ENCODE results near the gene MBD2. TPM values are rescaled to one million over a fixed set of nuclear protein-coding genes. Genes with fewer than 3 reads are reported as not detected.

MBD2 gene
- total RNA-seq, 1 experiment from 2014 or later, result 18.8 TPM

DNA sequence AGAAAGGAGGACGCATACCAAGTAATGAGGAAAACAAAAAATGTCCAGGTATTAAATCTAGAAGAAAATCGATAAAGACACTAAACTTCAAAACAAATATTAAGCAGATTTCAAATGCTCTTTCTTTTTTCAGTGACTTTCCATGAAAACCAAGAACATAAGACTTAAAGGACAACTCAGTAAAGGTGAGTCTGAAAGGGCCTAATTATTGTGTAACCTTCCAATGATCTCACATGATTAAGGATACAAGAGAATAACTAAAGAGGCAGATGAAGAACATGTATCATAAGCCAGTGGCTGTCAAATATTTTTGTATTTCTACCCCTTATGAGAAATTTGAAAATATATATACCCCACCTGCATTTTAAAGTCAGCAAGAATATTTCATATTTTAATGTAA is 30.7 kb downstream of the MBD2 start:
- Histone ChIP-seq H3K9me3 (replicated peaks) (no peaks in the 10 kb centered on the region), H3K4me1 (no peaks in the 10 kb centered on the region), H3K36me3 (no peaks in the 10 kb centered on the region), H3K27ac (no peak overlapping the region), H3K4me3 (no peak overlapping the region), H3K27me3 (no peaks in the 10 kb centered on the region)
- DNase-seq, result no peak

DNA sequence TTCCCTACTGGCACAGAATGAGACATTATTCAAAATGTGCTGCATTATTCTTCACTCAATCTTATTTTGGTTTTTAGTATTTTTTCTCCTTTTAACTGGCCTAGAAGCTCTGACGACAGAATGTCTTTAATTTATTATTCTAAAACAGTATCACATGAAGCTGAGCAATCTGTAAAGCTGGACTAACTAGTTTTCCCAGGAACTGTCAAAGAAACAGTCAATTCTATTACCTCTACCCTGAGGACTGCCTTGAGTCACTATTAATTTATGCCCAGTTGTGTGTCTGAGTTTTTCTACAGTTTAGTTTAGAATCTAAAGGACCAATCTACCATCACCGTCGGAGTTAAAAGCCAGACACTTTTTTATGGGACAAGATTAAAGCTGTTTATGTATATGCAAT is 31.6 kb downstream of the MBD2 start:
- no peaks in the 10 kb centered on the region for H3K27me3 ChIP-seq
- no peak overlapping the region for H3K4me3 ChIP-seq
- H3K9me3 ChIP-seq (replicated peaks), result no peaks in the 10 kb centered on the region
- no peaks in the 10 kb centered on the region for H3K4me1 ChIP-seq
- H3K27ac ChIP-seq, result no peak overlapping the region
- H3K36me3 ChIP-seq, result no peaks in the 10 kb centered on the region
- no peak for DNase-seq

DNA sequence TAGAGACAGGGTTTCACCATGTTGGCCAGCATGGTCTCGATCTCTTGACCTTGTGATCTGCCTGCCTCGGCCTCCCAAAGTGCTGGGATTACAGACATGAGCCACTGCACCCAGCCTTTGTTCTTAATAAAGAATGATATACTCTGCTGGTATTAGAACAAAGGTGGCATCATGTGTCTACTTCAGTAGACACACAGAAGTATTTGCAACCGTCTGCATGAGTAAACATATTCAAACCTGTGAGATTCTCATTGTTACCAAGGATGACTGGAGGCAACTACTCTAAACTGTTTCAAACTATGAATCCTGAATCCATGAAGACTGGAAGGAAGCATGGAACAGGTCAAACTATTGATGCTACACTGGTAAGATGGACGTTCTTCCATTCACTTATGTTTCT is 32.1 kb downstream of the MBD2 start:
- H3K36me3 ChIP-seq, result no peaks in the 10 kb centered on the region
- H3K9me3 ChIP-seq (replicated peaks), result no peaks in the 10 kb centered on the region
- no peak overlapping the region for H3K27ac ChIP-seq
- no peaks in the 10 kb centered on the region for H3K27me3 ChIP-seq
- H3K4me1 ChIP-seq, result no peaks in the 10 kb centered on the region
- H3K4me3 ChIP-seq, result no peak overlapping the region
- DNase-seq, result no peak

DNA sequence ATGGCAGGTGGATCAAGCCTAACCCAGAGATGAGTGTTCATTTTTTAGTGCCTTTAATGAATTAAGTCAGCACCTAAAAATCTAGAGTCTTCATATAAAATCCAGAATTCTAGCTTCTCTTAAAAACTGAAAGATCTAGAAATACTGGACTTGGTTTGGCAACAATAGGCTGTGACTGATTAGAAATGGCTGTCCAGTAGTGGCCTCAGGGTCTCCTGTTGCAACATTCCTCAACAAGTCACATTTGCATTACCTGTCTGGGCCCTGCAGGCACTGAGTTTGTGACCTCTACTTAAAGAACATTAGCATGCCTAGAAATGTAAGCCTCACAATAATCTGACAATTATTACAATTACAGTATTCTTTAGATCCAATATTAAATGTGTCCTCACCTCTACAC is 33.1 kb downstream of the MBD2 start:
- H3K27me3 ChIP-seq, result no peaks in the 10 kb centered on the region
- no peaks in the 10 kb centered on the region for H3K36me3 ChIP-seq
- no peak for DNase-seq
- no peaks in the 10 kb centered on the region for H3K9me3 ChIP-seq (replicated peaks)
- no peak overlapping the region for H3K27ac ChIP-seq
- no peak overlapping the region for H3K4me3 ChIP-seq
- no peaks in the 10 kb centered on the region for H3K4me1 ChIP-seq

DNA sequence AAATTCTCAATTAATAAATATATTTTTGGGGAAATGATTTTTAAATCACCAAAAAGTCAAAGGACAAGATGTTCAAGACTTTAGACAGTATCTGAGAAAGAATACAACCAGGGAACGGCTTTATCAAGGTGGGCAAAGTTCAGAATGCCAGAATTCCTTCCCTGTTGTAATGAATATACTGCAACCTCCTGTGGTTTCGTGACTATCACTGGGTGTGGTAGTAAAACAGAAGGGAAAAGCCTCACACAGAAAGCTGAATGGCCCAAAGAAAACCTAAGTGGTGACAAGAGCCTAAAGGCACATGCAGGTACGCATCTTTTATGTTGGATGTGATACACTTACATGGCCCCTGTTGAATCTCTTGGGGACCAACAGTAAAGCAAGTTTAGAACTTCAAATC is 37.1 kb downstream of the MBD2 start:
- Histone ChIP-seq H3K4me1 (no peaks in the 10 kb centered on the region), H3K36me3 (peaks cover 6% of the 10 kb centered on the region; the same call in 1 of the 2 replicates), H3K27ac (no peak overlapping the region), H3K27me3 (no peaks in the 10 kb centered on the region), H3K4me3 (no peak overlapping the region), H3K9me3 (replicated peaks) (no peaks in the 10 kb centered on the region)
- no peak for DNase-seq

DNA sequence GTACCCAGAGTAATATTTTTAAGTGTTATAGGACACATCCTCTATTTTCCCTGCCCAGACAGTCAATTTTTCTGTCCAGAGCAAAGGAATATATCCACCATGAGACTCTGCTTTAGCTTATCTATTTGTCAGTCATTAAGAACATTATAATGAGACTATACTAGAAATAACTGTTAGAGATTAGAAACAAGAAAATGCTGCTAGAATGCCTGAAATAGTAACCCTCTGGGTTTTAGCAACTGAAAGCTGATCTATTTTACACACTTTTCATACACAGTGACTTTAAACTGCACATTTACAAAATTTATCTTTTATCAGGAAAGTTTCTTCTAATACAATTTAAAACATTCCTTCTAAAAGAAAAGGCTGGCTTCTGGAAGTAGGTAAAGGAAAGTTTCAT is 39.6 kb downstream of the MBD2 start:
- Histone ChIP-seq H3K36me3 (peaks cover 6% of the 10 kb centered on the region; the same call in 1 of the 2 replicates), H3K9me3 (replicated peaks) (no peaks in the 10 kb centered on the region), H3K27me3 (no peaks in the 10 kb centered on the region), H3K4me1 (no peaks in the 10 kb centered on the region), H3K4me3 (no peak overlapping the region), H3K27ac (no peak overlapping the region)
- no peak for DNase-seq

DNA sequence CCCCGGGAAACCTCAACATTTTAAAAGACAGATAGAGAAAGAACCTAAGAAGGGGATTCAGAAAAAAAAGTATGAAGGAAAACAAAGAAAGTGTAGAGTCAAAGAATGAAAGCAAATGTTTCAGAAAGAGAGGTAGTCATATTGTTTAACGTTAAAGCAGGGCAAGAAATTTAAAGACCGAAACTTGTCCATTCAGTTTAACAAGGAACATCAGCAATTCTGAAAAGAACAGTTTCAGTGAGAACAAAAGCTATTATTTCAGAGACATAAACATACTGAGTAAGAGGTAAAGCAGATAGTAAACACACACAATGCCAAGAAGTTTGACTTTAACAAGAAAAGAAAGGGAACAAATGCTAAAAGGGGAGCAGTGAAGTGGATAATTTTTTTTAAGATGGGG is 41.1 kb downstream of the MBD2 start:
- Histone ChIP-seq H3K36me3 (peaks cover 6% of the 10 kb centered on the region; the same call in 1 of the 2 replicates), H3K27ac (no peak overlapping the region), H3K9me3 (replicated peaks) (no peaks in the 10 kb centered on the region), H3K4me3 (no peak overlapping the region), H3K4me1 (no peaks in the 10 kb centered on the region), H3K27me3 (no peaks in the 10 kb centered on the region)
- DNase-seq, result no peak

DNA sequence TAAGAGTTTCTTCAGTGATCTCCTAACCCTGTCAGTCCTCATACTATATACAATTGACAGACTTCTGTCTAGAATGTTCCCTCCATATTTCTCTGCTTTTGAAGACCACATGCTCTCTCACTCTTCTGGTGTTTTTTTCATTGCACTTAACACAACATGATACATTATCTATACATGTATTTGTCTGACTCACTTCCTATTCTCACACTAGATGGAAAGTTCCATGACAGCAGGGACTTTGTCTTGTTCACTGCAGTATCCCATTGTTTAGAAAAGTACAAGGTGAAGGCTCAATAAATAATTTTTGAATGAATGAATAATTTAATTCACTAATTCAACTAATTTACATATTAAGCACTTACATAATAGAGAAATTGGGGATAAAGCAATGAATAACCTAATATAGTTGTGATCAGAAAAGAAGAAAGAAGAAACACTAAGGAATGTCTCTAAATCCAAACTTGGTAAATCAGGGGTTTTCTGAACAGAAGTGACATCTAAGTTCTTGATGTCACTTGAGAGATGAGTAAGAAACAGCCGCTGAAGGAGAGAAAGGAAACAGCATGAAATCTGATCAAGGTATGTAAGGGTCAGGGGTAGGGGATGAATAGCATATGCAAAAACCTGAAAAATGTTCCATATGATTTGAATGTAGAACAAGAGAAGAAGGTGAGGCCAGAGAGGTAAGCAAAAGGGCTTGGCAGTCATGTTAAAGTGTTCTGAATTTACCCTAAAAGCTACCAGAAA is 42.4 kb downstream of the MBD2 start:
- no peaks in the 10 kb centered on the region for H3K9me3 ChIP-seq (replicated peaks)
- H3K36me3 ChIP-seq, result peaks cover 6% of the 10 kb centered on the region; the same call in 1 of the 2 replicates
- H3K27ac ChIP-seq, result no peak overlapping the region
- no peak for DNase-seq
- no peak overlapping the region for H3K4me3 ChIP-seq
- no peaks in the 10 kb centered on the region for H3K4me1 ChIP-seq
- no peaks in the 10 kb centered on the region for H3K27me3 ChIP-seq

DNA sequence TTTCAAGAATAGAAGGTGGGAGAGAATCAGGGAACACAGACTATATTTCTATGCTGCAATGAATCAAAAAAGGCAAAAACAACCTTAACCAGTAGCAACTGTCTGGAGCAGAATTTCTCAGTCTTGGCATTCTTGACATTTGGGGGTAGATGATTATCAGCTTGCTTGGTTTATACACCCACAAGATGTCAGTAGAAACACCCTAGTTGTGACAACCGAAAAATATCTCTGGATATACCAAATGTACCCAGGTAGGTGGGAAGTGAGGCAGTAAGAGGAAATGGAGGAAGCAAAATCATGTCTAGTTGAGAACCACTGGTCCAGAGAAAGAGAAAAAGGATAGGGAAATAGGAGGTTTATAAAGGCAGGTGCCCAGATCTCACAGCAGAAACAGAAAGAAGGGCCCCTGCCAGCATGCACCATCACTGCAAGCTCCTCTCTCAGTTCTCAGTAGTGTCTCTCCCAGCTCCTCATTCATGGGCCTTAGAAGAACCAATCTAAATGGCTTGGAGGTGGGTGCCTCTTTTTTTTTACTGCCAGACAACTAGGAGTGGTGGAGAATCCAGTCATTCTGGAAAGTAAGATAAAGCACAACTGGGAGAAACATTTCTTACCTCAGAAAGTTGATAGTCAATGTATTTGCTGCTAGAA is 50.4 kb downstream of the MBD2 start:
- H3K36me3 ChIP-seq, result peaks cover 8% of the 10 kb centered on the region; the same call in 1 of the 2 replicates
- no peaks in the 10 kb centered on the region for H3K4me1 ChIP-seq
- no peaks in the 10 kb centered on the region for H3K27me3 ChIP-seq
- no peak overlapping the region for H3K27ac ChIP-seq
- H3K4me3 ChIP-seq, result no peak overlapping the region
- no peaks in the 10 kb centered on the region for H3K9me3 ChIP-seq (replicated peaks)
- no peak for DNase-seq

DNA sequence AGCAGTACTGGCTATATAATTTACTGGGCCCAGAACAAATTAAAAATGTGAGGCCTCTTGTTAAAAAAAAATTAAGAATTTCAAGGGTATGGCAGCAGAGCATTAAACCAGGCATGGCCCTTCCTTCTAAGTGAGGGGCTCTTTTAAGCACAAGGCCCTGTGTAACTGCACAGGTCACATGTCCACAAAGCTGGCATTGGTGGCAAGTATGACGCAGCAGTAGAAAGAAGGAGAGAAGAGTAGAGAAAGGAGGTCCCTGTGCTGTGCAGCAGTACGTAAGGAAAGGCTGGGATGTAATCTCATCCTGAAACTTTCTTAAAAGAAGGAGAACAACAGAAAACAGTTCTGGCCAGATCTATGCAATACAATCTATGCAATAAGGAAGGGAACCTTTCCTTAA is 51.2 kb downstream of the MBD2 start:
- H3K9me3 ChIP-seq (replicated peaks), result no peaks in the 10 kb centered on the region
- H3K27ac ChIP-seq, result no peak overlapping the region
- no peaks in the 10 kb centered on the region for H3K4me1 ChIP-seq
- DNase-seq, result no peak
- peaks cover 8% of the 10 kb centered on the region; the same call in 1 of the 2 replicates for H3K36me3 ChIP-seq
- no peaks in the 10 kb centered on the region for H3K27me3 ChIP-seq
- no peak overlapping the region for H3K4me3 ChIP-seq

DNA sequence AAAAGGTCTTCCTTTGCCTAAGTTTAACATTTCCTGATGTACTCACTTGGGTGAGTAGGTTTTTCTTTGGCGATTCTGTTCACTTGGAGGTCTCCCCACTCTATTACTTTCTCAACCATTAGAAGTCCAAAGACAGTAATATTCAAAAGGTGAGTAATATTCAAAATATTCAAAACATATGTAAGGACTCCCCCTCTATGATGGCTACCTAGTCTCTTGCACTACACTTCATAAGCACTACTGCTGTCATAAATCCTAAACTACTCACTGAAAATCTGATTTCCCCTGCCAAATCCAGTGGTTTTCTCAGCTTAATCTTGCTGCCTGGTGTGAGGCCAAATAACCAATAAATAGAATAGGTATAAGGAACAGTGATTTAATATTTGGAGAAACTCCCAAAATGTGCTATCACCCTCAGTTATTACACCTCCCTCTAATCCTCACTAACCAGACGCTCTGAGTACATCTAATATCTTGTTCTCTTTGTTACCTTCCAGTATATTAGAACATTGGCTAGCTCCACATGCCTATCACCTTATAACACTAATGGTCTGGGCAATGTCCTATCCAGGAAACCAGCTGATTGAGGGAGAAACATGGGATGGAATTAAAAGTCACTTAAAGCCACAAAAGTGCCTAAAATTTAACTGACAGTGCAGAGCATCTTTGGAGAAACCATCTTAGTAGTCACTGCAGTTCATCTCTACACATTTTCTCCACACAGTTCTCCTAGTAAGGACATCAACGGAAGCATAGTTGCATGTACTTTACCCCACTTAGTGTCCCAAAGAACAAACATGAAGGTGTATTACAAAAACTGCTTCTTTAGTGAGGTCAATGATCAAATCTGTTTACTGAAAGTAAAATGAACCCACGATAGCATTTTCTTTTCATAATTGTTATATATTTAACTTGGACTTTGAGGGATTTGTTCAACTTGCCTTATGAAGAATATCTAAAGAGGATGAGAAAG is 54.8 kb downstream of the MBD2 start:
- no peaks in the 10 kb centered on the region for H3K27me3 ChIP-seq
- no peaks in the 10 kb centered on the region for H3K4me1 ChIP-seq
- H3K4me3 ChIP-seq, result no peak overlapping the region
- no peak overlapping the region for H3K27ac ChIP-seq
- DNase-seq, result no peak
- peaks cover 15% of the 10 kb centered on the region; the same call in 1 of the 2 replicates for H3K36me3 ChIP-seq
- no peaks in the 10 kb centered on the region for H3K9me3 ChIP-seq (replicated peaks)

DNA sequence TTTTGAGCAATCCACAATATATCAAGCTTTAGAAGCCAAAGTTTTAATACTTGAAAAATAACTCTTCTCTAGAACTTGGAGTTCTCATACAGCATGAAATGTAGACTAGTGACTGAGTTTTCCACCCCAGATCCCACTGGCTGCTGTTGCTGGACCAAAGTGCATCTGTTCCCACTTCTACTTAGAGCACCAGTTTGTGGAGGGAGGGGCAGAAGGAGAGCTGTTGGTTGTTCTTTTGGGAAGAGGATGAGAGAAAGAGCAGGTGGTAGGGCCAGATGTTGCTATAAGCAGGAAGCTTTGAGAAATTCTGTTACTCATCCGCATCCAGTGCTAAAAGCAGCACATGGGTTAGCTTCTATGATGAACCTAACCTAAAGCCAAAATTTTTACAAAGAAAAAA is 59.0 kb downstream of the MBD2 start:
- Histone ChIP-seq H3K27ac (no peak overlapping the region), H3K9me3 (replicated peaks) (no peaks in the 10 kb centered on the region), H3K27me3 (no peaks in the 10 kb centered on the region), H3K4me1 (no peaks in the 10 kb centered on the region), H3K36me3 (peaks cover 16% of the 10 kb centered on the region), H3K4me3 (no peak overlapping the region)
- DNase-seq, result no peak

DNA sequence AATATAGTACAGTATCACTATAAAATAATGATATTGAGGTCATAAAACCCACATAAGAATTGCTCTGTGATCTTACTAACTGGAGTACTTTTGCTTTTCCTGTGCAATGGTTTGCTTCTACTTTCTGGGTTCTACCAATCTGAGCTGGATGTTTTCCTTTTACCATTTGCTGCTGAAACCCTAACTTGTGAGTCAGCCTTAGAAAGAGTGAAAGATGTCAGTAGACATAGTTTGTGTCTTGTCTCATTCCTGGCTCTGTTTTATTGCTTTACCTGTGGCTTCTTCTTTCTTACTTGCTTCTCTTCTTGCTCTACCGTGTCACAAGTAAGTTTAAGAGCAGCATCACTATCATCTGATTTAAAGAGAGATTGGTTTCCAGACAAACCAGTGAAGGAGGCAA is 61.0 kb downstream of the MBD2 start:
- H3K4me1 ChIP-seq, result no peaks in the 10 kb centered on the region
- DNase-seq, result no peak
- H3K27ac ChIP-seq, result no peak overlapping the region
- peaks cover 25% of the 10 kb centered on the region for H3K36me3 ChIP-seq
- no peaks in the 10 kb centered on the region for H3K9me3 ChIP-seq (replicated peaks)
- no peak overlapping the region for H3K4me3 ChIP-seq
- H3K27me3 ChIP-seq, result no peaks in the 10 kb centered on the region

DNA sequence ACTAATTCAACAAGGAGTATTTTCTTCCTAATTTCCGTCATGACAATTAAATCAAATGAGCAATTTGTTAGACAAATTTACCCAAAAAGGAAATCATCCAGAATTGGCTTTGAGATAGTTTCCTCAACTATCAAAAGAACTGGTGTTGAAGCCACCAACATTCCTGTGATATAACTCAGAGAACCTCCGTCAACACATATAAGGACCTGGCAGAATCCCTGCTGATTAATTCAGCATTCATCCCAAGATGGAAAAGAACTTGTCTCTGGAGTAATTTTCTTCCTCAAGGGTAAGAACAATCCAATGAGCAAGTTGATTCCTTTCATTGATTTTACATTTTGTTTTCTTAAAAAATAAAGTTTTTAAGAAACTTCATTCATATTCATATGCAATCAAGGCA is 62.0 kb downstream of the MBD2 start:
- H3K36me3 ChIP-seq, result peaks cover 27% of the 10 kb centered on the region

DNA sequence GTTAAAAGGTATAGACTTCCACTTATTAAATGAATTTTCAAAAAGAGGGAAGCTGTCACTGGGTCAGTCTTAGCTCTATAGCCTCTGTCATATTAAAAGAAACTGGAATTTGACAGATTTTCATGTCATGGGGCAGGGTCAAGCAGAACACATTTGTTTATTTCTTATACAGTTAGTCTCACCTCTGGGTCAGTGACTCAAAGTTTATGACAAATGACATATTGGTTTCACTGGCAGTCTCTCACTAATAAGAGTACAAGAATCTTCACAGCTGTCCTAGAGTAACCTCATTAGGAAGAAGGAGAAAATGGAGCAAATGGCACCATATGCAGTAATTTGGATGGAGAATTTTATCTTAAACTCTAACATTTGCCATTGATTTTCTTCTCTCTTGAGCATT is 63.2 kb downstream of the MBD2 start:
- Histone ChIP-seq H3K4me3 (no peak overlapping the region), H3K36me3 (peaks cover 27% of the 10 kb centered on the region), H3K9me3 (replicated peaks) (no peaks in the 10 kb centered on the region), H3K27ac (no peak overlapping the region), H3K4me1 (no peaks in the 10 kb centered on the region), H3K27me3 (no peaks in the 10 kb centered on the region)
- DNase-seq, result no peak

More for the DNA sequence above, 62.0 kb downstream of the MBD2 start:
- no peaks in the 10 kb centered on the region for H3K27me3 ChIP-seq
- DNase-seq, result no peak
- no peaks in the 10 kb centered on the region for H3K9me3 ChIP-seq (replicated peaks)
- no peak overlapping the region for H3K27ac ChIP-seq
- no peaks in the 10 kb centered on the region for H3K4me1 ChIP-seq
- H3K4me3 ChIP-seq, result no peak overlapping the region

Data from SJCRH30 (cell line).